Epithelial cell of esophagus (primary cell): ENCODE results near the gene TMEM139.

Source experiments
- DNase-seq: peaks from one replicate; pipeline ENCODE4 v3.0.0; 2010; ENCODE audit warnings: low read depth
- H3K4me3 ChIP-seq: 2 replicates; pipeline ENCODE4 v1.5.1; 2011; ENCODE audit warnings: mild to moderate bottlenecking, low read length, control low read depth
- TF ChIP-seq, protein P1 (sequence below): IDR thresholded peaks from 2 replicates; pipeline ENCODE4 v1.5.1; 2011; ENCODE audit warnings: low read depth, mild to moderate bottlenecking, low read length, control low read depth, inconsistent platforms; ENCODE audit not compliant: insufficient read depth; ENCODE audit errors: missing control alignments

Gene TMEM139

DNA sequence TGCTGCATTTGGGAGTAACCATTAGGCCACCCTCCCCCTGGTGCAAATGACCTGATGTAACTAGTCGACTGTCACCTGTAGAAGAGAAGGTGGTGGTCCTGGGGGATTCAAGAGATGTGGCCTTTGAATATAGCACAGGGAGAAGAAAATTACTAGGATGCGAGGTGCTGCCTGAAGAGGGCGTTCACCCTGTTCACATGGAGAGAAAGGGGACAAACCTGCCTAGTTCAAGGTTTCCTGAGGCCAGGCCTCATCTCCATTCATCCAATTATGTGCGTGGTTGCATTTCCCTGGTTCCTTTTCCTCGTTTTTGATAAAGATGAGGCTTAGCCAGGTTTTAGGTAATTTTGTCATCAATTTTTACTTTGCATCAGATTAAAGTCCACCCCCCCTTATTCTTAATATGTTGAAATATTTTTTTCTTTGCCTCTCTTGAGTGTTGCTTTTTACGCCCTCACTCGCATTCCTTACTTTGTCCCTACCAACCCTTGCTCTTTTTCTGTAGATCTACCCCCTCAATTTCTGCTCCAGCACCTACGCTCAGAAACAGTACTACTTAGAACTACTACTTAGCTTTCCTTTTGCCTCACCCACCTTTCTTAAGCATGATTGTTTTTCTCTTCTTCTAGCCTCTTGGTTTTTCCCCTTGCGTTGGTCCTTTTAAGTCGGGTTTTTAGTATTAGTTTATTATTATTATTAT lies 44.9 kb downstream of the TMEM139 start:
- DNase-seq: no peak
- TF ChIP-seq, protein P1, sequence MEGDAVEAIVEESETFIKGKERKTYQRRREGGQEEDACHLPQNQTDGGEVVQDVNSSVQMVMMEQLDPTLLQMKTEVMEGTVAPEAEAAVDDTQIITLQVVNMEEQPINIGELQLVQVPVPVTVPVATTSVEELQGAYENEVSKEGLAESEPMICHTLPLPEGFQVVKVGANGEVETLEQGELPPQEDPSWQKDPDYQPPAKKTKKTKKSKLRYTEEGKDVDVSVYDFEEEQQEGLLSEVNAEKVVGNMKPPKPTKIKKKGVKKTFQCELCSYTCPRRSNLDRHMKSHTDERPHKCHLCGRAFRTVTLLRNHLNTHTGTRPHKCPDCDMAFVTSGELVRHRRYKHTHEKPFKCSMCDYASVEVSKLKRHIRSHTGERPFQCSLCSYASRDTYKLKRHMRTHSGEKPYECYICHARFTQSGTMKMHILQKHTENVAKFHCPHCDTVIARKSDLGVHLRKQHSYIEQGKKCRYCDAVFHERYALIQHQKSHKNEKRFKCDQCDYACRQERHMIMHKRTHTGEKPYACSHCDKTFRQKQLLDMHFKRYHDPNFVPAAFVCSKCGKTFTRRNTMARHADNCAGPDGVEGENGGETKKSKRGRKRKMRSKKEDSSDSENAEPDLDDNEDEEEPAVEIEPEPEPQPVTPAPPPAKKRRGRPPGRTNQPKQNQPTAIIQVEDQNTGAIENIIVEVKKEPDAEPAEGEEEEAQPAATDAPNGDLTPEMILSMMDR: no peak
- H3K4me3 ChIP-seq: no peak overlapping the region

DNA sequence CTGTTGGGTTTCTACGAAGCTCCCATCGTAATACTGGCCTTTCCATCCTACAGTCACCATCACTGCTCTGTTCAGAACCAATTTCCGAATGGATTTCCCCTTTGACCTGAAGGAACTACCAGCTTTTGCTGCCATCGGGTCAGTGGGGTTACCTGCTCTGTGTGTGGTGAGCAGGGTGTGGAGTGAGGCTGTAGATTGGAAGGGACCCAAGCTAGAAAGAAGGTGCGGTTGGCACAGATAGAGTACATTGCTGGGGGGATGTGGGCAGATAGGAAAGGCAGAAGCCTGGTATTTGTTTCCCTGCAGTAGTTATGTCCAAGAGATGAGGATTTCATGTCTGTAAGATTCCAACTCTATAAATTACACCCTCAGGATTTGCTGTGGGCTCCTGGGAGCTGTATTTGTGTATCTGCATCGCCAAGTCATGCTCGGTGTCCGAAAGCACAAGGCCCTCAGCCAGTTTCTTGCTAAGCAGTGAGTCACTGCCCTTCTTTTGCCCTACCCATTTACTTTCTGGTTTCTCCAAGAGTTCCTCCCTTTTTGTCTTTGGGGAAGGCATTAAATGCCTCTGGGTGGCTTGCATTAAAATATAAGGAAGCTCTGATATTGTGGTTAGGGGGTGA lies 46.5 kb downstream of the TMEM139 start:
- TF ChIP-seq, protein P1: no peak
- DNase-seq: peak; percentile 90
- no peak overlapping the region for H3K4me3 ChIP-seq

DNA sequence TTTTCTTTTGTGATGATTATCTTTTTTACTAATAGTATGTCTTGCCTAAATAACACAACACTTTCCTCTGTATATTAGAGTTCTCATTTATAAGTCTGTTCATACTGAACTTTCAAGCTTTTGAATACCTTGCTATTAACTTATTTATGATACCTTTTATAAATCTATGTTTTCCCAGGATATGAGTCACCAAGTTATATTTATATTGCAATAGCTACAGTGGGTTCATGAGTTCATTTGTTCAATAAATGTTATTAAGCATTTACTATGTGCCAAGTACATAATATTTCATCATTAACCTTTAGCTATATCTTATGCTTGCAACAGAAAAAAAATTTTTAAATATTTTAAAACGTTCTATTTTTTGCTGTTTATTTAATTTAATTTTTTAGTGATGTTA lies 49.5 kb downstream of the TMEM139 start:
- H3K4me3 ChIP-seq: no peak overlapping the region
- no peak for DNase-seq
- TF ChIP-seq, protein P1: no peak

DNA sequence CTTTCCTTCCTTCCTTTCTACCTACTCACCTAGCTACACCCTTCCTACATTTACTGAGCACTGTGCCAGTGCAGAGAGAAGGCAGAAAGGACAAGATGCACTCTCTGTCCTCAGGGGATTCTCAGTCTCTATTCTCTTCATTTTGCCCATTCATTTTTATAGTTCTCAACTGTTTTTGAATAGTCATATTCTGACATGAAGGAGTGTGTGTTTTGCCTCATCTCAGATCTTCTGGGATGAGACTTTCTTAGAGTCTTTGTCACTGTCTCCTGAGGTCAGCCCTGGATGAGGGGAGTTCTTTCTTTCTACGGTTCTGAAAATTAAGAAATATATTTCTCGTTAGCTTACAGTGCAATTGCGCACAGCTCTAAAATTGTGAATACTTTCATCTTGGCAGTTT lies 52.5 kb downstream of the TMEM139 start:
- DNase-seq: no peak
- TF ChIP-seq, protein P1: no peak
- no peak overlapping the region for H3K4me3 ChIP-seq
